NCI-H2081 (cell line): ENCODE measurements around the gene BMPR1B.
"Not testable (repeated sequence)": the region's sequence is repeated elsewhere in the genome, so short reads cannot be mapped to it uniquely, and the experiment has no call there.

ENCODE experiments used
- DNase-seq, 2 experiments: peaks; one replicate each; lab custom pipeline; 2025; lab: John Stamatoyannopoulos, UW

Gene BMPR1B

DNA sequence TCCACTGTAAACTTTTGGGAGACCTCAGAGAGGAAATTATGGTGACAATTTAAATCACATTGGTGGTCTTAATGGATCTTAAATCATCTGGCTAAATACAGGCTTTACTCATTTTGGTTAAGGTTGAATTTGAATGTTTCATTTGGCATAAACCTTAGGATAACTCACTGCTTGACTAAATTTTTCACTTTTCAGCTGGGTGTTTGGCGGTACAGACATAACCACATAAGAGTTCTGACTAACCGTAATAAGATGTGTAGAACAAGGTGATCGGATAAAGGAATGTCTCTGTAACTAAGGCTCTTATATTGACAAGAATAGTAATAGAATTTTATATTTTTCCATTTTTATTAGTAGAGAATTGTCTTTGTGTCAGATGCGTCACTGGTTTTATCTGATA, 281.0 kb downstream of the BMPR1B start:
- DNase-seq = no peak

DNA sequence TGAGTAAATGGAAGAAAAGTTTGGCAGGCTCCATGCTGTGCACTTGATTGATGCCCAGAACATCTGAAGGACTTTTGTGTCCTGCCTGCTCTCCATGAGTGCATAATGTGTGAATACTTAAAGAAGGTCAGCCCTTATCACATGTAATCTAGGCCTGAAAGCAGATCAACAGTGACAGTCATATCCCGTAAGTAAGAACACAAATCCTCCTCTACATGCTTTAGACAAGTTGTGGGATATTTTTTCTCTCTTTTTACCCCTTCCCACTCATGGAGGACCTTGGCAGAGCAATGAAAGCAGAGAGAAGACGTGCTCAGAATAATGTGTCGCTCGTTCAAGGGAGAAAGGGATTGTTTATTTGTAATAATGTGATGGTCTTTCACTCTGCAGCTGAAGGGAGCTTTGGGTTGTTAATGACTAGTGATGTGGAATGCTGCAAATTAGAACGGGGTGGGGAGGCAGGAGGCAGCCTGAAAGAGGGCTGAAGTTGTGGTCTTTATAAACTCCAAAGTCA, 286.6 kb downstream of the BMPR1B start:
- DNase-seq = no peak

GRCh38 chr4:95045429-95045828, 287.7 kb downstream of the BMPR1B start:
- DNase-seq = peak; percentile 9 to 31

DNA sequence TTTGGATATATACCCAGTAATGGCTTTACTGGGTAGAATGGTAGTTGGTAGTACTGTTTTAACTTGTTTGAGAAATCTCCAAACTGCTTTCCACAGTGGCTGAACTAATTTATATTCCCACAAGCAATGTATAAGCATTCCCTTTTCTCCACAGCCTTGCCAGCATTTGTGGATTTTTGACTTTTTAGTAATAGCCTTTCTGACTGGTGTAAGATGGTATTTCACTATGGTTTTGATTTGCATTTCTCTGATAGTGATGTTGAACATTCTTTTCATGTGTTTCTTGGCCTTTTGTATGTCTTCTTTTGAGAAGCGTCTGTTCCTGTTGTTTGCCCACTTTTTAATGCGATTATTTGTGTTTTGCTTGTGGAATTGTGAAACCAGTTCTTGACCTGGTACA, 290.5 kb downstream of the BMPR1B start:
- no peak for DNase-seq

GRCh38 chr4:95049551-95050233, 291.9 kb downstream of the BMPR1B start:
- no peak for DNase-seq

DNA sequence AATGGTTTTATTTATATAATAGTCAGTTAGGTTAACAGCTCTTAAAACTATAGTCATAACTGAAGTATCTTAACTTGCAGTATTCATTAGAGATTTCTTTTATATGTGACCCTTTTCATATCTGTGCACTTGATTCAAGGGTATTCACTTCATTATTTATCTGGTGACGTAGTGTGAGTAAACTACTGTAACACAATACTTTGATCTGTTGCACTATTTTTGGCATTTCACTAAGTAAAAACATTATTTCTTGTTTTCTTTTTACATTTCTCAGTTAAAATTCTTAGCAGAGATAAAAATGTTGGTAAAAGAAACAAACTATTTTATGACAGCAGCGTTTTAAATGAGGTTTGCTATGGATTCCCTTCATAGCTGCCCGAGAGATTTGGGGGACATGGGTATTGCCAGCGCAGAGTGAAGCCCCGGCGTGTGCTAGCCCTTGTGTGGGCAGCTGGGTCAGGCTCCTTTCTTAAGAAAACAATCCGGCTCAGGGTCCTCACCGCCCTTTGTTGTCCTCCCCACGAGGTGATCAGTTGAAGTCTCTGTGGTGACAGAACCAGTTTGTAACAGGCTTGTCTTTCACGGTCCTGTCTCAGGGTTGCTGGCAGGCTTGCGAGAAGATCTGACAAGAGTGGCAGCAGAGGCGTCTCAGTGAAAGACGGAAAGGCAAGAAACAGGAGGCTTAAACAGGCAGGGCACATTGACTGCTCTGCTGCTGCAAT, 293.4 kb downstream of the BMPR1B start:
- no peak for DNase-seq

GRCh38 chr4:95051702-95052020, 293.9 kb downstream of the BMPR1B start:
- DNase-seq = no peak

DNA sequence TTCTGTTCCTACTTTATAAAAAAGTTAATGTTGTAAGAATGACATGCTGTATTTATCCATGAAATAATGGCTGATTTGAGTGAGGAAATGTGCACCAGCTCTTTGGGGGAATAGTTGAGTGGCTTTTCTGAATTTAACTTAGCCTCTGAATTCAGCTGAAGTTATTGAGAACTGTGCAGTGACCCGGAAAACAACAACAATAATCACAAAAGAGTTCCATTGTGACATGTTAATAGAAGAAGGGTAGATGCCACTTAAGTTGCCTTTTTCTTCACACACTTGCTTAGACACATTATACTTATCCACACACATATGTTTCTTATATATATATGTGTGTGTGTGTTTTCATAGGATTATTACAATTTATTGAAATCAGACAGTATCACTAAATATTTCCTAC, 301.2 kb downstream of the BMPR1B start:
- DNase-seq = no peak

- DNase-seq = no peak
These were observed 301.9 kb downstream of the BMPR1B start for GRCh38 chr4:95059663-95060062.

DNA sequence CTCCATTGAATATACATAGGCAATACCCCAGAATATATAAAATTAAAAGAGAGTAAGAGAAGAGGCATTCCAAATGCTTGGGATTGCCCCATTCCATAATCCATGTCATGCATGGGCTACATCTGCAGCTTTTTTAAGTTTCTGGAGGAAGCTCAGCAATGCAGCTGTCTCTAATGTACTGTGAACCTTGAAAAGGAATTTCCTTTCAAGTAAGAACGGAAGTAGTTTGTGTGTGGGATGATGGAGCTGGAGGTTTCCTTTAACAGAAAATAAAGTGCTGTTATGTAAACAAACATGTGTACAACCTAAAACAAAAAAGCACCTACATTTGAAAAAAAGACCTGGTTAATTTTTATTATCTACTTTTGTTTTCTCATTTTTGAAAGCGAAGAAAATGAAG, 303.5 kb downstream of the BMPR1B start:
- no peak for DNase-seq

GRCh38 chr4:95061801-95062200, 304.0 kb downstream of the BMPR1B start:
- not testable (repeated sequence) for DNase-seq

GRCh38 chr4:95066050-95066449, 308.3 kb downstream of the BMPR1B start:
- no peak for DNase-seq

GRCh38 chr4:95068401-95068800, 310.6 kb downstream of the BMPR1B start:
- no peak for DNase-seq

DNA sequence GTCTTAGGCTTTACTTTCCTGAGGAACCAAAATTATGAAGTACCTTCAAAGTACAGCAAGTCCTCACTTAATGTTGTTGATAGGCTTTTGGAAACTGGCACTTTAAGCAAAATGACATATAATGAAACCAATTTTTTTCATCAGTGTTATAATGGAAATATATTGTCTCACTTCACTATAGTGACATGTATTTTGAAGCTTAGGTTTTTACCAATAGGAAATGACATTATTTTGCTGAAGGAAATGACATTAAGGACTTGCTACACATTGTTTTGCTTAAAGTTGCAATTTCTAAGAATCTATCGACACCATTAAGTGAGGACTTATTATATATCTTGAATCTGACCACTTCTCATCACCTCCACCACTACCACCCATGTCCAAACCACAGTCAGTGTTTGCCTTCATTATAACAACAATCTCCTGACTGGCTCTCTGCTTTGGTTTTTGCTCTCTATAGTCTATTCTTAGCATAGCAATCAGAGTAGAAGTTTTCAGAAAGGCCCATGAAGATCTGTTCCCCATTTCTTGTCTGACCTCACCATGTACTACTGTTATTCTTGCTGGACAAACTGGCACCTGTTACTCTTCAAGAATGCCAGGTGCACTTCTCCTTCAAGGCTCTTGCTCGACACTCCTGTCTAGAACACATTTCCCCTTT, 311.2 kb downstream of the BMPR1B start:
- no peak for DNase-seq

- no peak for DNase-seq
These were observed 314.1 kb downstream of the BMPR1B start for GRCh38 chr4:95071851-95072250.

DNA sequence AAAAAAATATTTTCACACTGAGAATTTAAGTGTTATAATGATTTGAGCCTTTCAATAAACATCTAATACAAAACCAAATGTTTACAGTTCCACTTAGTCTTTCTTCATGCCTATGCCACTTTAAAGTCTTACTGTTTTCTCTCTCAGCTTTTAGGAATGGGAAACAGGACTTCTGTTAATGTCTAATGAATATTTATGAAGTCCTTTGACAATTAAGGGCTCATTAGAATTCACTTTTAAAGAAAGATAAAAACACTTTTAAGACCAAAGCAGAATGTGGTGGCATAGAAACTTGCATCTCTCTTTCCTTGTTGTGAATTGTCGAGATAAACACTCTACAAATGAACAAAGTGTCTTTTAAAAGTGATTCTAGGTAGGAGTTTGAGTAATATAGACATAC, 315.9 kb downstream of the BMPR1B start:
- DNase-seq = no peak

- DNase-seq = no peak
These were observed 320.1 kb downstream of the BMPR1B start for GRCh38 chr4:95077864-95078263.

DNA sequence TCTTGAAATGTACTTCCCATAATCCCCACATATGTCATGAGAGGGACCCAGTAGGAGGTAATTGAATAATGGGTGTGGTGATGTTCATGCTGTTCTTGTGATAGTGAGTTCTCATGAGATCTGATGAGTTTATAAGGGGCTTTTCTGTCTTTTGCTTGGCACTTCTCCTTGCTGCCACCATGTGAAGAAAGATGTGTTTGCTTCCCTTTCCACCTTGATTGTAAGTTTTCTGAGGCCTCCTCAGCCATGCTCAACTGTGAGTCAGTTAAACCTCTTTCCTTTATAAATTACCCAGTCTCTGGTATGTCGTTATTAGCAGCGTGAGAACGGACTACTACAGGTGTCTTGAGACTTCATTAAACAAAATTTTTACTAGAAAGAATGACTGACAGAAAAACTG, 323.2 kb downstream of the BMPR1B start:
- no peak for DNase-seq

DNA sequence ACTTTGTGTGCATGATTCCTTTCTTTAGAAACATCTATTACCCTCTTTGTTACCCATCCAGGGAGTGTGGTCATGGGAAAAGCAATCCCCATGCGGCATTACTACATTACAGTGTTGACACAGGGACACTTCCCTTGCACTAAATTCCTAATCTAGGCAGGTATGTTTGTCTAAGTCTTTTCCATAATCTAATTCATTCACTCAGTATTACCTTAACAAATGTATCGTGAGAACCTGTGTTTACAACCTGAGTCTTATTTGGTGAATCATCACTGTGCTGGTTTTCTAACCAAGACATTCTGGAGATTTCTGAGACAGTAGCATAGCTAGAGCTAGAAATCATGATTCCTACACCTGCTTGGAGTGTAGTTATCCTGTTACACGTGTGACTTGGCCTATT, 326.8 kb downstream of the BMPR1B start:
- DNase-seq = no peak

GRCh38 chr4:95085124-95085833, 327.5 kb downstream of the BMPR1B start:
- DNase-seq = no peak

GRCh38 chr4:95086551-95086950, 328.8 kb downstream of the BMPR1B start:
- no peak for DNase-seq

GRCh38 chr4:95087657-95088455, 330.1 kb downstream of the BMPR1B start:
- DNase-seq = no peak
